ENCODE results near the gene PDE11A.
A peak's percentile ranks its signal among the peaks of the same experiment; 100 is the strongest.
"Not testable (repeated sequence)": the region's sequence is repeated elsewhere in the genome, so short reads cannot be mapped to it uniquely, and the experiment has no call there.

PDE11A gene

DNA sequence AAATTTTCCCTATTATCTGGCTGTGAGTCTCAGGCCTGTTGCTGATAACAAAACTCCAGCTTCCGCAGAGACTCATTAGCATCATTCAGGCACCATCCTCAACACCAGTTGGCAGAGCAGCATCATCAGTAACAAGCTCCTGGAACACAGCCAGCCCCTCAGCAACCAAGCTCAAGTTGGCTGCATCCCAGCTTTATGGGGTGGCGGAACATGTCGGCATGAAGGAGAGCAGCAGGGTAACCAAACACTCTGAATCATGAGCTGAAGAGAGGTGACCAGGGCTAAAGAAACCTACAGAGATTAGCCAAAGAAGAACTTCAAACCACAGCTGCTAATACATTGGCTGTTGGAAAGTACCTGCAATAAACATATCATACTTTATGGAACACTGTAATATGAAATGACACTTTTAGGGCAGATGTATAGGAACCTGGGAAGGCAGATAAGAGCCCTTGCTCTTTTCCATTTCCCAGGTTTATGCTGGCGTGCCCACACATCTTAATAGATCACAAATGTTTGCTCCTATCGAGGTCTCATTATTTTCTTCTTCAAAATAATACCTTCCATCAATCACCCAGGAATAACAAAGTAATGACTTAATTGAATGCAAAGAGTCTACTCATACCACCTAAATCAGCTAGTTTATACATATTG, 63.8 kb downstream of the PDE11A start:
- DNase-seq (ENCODE audit: low spot score): peak; percentile 30

GRCh38 chr2:178006710-178007109, 65.9 kb downstream of the PDE11A start:
- DNase-seq (ENCODE audit: low spot score): no peak

DNA sequence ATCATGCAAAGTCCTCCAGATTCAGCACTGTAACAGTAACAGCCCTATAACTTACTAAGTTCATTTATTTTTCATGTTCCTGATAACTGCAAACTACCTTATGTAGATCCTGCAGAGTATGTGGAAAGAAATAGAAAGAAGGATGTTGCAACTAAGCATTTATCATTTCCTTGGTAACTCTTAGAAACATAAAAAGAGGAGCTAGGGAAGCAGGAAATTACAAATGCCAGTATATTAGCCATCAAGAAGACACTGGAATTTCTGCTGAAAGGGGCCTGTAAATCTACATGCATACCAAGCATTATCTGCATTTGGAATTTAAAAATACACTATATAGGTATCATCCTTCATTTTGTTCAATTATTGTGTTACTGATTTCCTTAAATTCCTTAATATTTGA, 66.8 kb downstream of the PDE11A start:
- DNase-seq (ENCODE audit: low spot score): no peak

DNA sequence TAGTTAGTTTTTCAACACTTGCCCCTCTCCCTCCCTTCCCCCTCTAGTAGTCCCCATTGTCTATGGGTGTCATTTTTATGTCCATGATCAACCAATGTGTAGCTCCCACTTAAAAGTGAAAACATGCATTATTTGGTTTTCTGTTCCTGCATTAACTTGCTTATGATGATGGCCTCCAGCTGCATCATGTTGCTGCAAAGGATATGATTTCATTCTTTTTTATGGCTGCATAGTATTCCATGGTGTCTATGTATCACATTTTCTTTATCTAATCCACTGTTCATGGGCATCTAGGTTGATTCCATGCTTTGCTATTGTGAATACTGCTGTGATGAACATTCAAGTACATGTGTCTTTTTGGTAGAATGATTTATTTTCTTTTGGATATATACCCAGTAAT, 70.5 kb downstream of the PDE11A start:
- DNase-seq (ENCODE audit: low spot score): no peak

DNA sequence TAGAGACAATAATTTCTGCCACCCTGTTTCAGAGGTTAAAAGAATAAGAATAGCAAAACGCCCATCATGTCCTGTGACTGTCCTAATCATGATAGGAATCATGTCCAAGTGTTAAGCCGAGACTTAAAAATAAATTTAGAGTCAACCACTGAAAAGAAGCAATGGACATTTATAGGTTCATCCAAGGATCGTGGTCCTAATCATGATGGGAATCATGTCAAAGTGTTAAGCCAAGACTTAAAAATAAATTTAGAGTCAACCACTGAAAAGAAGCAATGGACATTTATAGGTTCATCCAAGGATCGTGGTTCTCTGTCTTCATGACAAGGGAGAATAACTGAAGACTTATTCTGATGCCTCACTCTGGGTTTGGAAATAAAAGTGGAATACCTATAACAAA, 73.6 kb downstream of the PDE11A start:
- DNase-seq (ENCODE audit: low spot score): no peak

DNA sequence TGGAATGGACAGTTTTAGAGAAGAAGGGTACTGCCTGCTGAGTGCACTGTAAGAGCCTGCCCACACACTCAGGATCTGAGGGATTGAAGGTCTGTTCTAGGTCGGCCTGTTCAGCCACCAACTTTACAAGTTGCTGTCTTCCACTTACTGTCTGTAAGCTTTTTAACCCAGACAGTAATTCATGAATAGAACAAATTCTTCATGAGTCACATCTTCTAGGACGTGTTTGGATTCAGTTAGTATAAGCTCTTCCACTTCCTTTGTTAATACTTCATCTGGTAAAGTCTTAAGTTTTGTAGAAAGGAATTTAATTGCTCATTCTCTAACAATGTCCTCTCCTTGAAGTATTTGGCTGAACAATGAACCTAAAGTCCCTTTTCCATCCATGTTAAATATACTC, 74.6 kb downstream of the PDE11A start:
- no peak for DNase-seq (ENCODE audit: low spot score)

- no peak for DNase-seq (ENCODE audit: low spot score)
Observed at GRCh38 chr2:177992992-177993391, 79.6 kb downstream of the PDE11A start.

GRCh38 chr2:177989029-177989885, 83.3 kb downstream of the PDE11A start:
- DNase-seq (ENCODE audit: low spot score): no peak

DNA sequence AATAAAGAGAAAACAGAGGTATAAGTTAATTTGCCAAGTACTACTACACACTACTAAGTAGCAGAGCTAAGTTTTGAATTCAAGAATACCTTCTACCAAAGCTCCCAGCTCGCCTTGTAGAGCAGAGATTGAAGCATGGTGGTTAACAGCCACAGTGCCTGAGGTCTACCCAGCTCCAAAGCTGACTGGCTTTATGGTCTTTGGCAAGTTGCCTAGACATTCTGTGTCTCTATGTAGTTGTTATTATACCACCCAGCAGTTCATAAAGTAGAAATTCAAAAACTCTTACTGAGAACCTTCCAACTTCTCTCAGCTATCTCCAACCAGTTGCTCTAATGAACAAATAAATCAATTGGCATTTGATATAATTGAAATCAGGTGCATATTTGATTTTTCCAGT, 87.8 kb downstream of the PDE11A start:
- DNase-seq (ENCODE audit: low spot score): no peak

GRCh38 chr2:177983183-177983788, 89.3 kb downstream of the PDE11A start:
- peak; percentile 69 for DNase-seq (ENCODE audit: low spot score)

DNA sequence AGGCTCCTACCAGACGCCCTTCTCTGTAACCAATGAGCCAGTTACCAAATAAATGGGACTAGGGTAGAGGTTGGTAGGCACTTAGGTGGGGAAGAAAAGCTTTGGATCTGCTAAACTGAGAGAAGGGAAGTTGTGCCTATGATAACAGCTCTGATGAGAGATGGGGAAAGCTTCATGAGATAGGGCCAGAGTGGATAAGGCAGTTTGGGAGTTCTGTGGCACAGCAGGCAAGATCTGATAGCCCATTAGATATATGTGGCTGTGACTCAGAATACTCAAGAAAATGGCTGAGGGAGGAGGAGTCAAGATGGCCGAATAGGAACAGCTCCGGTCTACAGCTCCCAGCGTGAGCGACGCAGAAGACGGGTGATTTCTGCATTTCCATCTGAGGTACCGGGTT, 99.8 kb downstream of the PDE11A start:
- no peak for DNase-seq (ENCODE audit: low spot score)

- no peak for DNase-seq (ENCODE audit: low spot score)
Observed at GRCh38 chr2:177972123-177972522, 100.5 kb downstream of the PDE11A start.

DNA sequence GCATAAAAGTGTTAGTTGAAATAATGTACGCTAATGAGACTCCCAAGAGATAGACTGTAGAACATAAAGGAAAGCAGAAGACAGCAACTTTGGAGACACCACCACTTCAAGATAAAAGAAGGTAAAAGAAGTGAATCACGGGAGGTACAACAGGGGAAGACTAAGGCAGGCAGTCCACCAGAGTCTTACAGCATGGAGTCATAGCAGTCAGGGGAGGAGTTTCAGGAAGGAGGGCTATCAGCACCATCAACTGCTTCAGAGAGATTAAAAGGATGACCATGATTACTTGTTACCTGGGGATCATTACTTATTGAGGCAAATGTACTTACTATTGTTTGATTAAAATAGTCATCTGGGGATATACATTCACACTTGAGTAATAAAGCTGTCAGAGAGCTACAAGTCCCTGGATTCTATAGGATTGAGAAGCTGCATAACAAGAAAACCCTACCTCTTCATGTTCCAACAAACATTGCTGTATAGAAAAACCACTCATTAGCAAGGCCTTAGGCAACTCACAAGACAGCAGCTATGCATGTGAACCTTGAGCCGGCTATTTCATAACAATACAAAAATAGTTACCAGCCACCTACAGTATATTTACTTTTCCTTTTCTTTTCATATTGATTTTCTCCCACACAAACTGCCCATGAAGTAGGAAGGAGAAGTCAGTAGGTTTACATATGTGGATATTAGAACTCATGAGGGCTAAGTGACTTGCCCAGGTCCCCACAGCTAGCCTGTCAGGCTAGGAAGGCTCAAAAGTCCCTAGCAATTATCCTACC, 101.7 kb downstream of the PDE11A start:
- DNase-seq (ENCODE audit: low spot score): no peak

GRCh38 chr2:177964892-177965291, 107.7 kb downstream of the PDE11A start:
- no peak for DNase-seq (ENCODE audit: low spot score)

DNA sequence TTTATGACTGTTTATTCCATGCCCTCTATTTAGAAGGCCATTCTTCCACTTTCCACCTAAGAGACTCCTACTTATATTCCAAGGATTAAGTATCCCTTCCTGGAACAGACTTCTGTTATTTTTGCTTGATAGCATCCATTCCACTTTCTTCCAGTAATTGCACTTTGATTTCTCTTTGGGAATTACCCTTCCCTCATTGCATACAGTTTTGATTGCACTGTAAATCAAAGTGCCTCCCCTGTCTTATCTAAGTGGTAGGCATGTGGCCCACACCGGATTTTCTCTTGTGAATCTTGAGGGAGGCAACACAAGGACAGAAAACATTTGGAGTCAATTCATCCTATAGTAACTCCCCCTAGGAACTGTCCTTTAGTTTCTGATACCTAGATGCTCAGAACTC, 120.4 kb downstream of the PDE11A start:
- no peak for DNase-seq (ENCODE audit: low spot score)

DNA sequence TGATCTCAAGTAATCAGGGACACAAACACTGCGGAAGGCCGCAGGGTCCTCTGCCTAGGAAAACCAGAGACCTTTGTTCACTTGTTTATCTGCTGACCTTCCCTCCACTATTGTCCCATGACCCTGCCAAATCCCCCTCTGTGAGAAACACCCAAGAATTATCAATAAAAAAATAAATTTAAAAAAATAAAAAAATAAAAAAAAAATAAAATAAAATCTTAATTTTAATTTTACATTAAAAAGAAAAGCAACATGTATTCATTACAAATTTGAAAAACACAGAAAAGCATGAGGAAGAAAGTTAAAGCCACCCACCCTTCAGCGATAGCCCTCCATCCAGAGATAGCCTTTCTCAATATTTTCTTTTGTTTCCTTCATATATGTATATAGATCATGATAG, 125.0 kb downstream of the PDE11A start:
- not testable (repeated sequence) for DNase-seq (ENCODE audit: low spot score)

GRCh38 chr2:177944530-177944929, 128.0 kb downstream of the PDE11A start:
- not testable (repeated sequence) for DNase-seq (ENCODE audit: low spot score)

GRCh38 chr2:177942731-177943130, 129.8 kb downstream of the PDE11A start:
- DNase-seq (ENCODE audit: low spot score): no peak

DNA sequence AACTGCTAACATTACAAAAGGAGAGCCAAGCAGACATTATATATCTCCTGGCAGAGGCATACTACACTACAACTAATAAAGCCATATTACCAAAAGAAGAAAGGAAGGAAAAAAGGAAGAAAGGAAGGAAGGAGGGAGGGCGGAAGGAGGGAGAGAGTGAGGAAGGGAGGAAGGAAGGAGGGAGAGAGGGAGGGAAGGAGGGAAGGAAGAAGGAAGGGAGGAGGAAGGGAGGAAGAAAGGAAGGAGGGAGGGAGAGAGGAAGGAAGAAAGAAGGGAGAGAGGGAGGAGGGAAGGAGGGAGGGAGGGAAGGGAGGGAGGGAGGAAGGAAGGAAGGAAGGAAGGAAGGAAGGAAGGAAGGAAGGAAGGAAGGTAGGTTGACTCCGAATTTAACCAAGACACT, 133.4 kb downstream of the PDE11A start:
- DNase-seq (ENCODE audit: low spot score): no peak

GRCh38 chr2:177930916-177931315, 141.7 kb downstream of the PDE11A start:
- DNase-seq (ENCODE audit: low spot score): no peak

DNA sequence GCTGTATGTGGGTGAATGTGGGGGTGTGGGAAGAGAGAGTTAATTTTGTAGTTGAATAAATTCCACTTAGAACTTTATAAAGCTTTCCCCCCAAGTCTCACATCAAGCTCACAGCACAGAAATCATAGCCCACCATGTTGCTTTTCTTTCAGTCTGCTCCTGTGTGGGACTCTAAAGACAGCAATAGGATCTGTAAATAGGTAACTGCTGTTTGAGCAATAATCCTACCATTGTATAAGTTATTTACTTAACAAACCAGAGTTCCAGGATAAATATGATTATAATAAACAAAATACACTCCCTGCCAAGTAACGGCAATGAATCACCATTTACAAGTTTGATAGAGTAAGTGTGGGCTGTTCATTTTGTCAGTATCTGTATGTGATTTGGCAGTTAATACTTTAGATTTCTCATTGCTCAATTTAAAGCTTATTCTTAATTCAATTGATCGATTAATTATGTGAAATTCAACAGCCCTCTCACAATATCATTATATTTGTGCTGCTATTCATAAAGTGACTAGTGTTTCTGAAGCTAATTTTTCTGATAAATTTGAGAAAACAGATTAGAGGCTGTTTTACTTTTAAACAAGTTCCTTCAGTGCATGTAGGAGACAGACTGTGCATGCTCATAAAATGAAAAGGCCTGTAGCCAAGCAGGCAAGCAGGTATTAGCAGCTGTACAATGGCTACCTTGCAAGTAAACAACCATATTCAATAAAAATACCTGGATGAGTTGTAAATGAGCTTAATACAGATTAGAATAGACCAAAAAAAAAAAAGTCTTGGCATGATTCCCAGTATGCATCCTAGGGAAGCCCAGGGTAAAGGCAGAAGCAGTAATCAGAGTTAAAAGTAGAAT, 142.7 kb downstream of the PDE11A start:
- no peak for DNase-seq (ENCODE audit: low spot score)
